ENCODE results near the gene TVP23A. TPM values are rescaled to one million over a fixed set of nuclear protein-coding genes. Genes with fewer than 3 reads are reported as not detected.
"Not testable (repeated sequence)": the region's sequence is repeated elsewhere in the genome, so short reads cannot be mapped to it uniquely, and the experiment has no call there.

Gene TVP23A
- total RNA-seq, 1 donor from 2014 or later, result 0.45 TPM

DNA sequence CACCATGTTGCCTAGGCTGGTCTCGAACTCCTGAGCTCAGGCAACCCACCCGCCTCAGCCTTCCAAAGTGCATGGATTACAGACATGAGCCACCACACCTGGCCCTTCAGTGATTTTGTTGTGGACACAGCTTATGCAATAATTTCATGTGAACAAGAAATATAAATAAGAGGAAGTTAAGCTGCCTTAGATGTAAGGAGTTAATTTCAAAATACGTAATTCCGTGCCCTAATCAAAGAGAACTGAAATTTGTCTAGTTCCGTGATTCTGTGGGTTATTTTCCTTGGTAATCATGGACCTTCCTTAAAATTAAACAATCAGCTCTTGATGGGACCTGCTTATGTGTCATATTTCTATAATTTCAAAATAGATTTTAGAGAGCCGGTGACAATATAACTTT lies 11.9 kb downstream of the TVP23A start:
- DNase-seq (ENCODE audit: low spot score), result no peak

DNA sequence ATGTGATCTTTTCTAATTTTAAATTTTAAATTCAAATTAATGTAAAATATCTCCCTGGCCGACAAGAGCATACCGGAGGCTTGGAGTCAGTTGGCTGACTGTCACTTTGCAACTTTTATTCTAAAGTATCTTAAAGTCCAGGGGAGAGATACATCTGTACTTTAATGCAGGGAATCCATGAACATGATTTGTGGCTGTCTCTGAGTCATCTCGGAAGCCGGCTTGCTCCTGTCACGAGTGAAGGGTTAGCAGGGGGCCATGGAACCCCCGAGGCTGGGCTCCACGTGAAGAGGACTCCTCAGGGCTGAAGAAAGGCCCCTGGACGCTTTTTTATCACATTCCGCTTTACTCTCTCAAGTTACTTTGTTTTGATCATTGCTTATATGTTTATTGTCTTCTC lies 13.3 kb downstream of the TVP23A start:
- no peak for DNase-seq (ENCODE audit: low spot score)

DNA sequence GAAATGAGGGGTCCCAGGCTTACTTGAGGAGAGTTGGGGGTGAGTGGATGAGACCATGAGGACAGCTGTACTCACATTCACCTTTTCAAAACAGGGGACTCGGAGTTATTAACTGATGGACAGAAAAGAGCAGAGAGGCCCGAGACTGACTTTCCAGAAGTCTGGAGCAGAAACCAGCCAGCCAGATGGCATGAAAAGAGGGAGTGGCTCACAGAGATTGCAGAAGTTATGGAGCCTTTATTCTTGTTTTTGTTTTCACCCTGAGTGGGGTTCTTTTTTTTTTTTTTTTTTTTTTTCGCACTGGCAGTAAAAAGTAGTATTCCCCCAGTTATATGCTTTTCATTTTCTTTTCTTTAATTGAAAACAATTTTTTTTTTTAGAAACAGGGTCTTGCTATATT lies 18.9 kb downstream of the TVP23A start:
- DNase-seq (ENCODE audit: low spot score), result no peak

DNA sequence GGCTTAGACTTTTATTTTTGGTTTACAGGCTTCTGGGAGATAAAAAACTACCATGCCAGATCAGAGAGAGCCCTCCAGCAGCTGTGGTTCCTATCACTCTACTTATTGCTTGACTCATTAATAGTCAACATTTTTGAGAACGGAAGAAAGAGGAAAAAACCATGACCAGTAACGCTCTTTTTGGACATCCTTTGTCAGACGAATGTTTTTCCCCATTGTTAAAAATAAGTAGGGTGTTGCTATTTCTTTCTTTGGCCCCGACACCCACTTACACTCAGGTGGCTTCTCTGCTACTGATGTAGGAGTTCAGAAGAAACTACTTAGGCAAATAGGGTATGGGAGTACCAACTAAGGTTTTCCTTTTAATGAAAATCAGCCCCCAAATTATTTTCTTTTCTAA lies 27.5 kb downstream of the TVP23A start:
- DNase-seq (ENCODE audit: low spot score), result no peak

DNA sequence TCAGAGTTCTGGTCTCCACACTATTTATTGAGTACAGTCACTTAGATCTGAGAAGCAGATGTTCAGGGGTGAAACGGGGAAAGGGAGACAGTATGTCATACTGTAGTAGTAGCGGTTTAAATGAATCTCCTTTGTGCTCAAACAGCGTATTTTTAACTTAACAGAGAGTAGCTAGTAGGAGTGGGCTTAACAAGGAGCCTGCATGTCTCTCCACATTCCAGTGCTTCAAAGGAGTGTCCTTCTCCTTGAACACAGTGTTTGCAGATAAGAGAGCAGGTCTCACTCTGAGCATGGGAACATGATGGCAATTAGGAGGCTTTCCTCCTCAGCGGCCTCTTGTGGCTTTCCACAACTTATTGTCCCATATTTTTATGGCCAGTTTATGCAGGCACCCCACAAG lies 30.0 kb downstream of the TVP23A start:
- not testable (repeated sequence) for DNase-seq (ENCODE audit: low spot score)

DNA sequence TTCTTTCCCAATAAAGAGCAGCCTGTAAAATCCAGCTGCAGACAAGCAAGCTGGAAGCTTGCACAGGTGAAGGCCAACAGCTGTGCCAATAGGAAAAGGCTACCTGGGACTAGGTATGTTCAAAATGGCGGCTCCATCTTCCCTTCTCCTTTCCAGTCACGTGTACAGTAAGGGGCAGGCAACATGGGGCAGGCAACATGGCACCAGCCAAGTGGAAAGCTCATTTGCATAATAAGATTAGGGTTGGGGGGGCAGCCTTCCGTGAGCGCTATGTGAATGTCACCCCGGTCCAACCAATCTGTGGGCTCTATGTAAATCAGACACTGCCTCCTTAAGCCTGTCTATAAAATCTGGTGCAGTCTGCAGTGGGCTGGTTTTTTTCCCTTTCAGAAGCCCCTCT lies 31.3 kb downstream of the TVP23A start:
- no peak for DNase-seq (ENCODE audit: low spot score)

DNA sequence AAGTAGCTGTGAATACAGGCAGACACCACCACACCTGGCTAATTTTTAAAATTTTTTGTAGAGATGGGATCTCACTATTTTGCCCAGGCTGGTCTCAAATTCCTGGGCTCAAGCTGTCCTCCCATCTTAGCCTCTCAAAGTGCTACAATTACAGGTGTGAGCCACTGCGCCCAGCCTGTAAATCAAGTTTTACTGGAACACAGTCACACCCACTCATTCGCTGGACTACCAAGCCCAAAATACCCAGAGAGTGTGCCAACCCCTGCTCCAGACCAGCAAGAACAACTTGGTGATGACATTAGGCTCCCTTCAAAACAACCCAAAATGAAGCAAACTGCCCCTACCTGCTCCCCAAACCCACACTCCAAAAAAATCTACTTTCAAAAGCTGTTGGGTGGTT lies 36.0 kb downstream of the TVP23A start:
- DNase-seq (ENCODE audit: low spot score), result no peak

DNA sequence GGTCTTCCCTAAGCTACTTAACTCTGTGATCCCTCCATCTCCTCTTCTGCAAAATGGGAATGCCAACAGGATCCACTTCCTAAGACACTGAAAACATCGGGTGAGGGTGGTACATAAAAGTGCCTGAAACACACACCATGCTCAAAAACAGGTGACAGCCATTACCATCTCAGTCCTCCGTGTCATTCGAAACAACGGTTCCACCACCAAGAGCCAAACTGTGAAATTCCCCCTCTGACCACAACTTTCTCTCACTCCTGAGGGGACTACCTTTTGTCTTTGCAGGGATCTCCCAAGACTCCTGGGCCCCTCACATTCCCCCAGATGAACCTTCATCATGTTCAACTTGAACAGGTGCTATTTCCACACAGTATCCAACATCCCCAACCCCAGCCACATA lies 38.0 kb downstream of the TVP23A start:
- no peak for DNase-seq (ENCODE audit: low spot score)

DNA sequence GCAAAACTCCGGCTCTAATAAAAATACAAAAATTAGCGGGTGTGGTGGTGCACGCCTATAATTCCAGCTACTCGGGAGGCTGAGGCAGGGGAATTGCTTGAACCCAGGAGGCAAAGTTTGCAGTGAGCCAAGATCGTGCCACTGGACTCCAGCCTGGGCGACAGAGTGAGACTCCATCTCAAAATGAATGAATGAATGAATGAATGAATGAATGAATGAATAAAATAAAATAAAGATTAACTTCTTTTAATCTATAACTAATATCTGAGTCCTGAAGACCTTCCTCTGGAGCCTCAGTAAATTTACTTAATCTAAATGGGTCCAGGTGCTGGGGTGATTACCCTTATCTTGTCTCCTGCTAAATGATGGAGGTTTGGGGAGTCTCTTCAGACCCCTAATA lies 38.7 kb downstream of the TVP23A start:
- DNase-seq (ENCODE audit: low spot score), result not testable (repeated sequence)

DNA sequence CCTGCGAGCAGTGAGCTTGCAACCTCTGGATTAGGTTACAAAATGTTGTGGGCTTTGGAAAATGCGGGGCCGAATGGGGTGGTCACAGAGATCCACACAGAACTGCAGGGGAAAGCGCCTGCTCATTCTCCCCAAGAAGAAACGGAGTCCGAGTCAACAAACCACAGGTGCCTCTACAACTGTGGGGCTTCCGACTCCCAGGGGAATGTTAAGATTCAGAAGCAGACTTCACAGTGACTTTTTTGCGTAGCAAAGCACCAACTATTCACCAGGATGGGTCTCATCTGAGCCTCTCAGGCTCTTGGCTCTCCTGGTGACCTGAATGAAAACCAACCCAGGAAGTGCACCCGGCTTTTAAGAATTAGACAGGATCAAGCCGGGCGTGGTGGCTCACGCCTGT lies 41.2 kb downstream of the TVP23A start:
- no peak for DNase-seq (ENCODE audit: low spot score)

DNA sequence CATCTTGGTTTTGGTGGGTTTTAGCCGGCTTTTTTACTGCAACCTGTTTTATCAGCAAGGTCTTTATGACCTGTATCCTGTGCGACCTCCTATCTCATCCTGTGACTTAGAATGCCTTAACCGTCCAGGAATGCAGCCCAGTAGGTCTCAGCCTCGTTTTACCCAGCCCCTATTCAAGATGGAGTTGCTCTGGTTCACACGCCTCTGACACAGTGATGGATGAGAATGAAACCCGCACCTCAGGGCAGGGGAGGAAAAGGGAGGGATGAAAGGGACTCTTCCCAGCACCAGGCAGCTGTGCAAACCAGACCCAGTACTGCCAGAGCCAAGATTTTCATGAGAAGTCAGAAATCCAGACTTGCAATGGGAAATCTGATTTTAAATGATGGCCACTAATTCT lies 41.7 kb downstream of the TVP23A start:
- not testable (repeated sequence) for DNase-seq (ENCODE audit: low spot score)

DNA sequence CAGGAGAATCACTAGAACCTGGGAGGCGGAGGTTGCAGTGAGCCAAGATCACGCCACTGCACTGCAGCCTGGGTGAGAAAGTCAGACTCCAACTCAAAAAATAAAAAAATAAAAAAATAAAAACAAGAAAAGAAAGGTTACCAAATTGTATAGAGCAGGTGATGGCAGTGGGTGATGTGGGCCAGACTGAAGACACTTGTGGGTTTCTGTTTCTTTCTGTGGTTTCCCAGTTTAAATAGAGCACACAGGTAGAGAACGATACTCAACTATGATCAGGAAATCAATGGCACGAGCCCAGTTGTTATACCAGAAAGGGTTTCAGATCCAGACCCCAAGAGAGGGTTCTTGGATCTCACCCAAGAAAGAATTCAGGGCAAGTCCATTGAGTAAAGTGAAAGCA lies 42.3 kb downstream of the TVP23A start:
- no peak for DNase-seq (ENCODE audit: low spot score)

DNA sequence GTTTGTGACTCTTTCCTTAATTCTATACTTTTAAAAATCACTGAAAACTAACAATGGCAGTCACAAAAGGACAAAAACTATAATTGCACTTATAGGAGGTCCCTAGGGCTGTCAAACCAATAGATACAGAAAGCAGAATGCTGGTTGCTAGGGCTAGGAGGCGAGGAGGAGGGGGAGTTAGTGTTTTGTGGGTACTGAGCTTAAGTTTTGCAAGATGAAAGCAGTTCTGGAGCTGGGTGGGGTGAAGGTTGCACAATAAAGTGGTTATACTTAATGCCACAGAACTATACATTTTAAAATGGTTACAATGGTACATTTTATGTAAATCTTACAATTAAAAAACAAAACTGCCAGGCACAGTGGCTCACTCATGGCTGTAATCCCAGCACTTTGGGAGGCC lies 47.7 kb downstream of the TVP23A start:
- no peak for DNase-seq (ENCODE audit: low spot score)

DNA sequence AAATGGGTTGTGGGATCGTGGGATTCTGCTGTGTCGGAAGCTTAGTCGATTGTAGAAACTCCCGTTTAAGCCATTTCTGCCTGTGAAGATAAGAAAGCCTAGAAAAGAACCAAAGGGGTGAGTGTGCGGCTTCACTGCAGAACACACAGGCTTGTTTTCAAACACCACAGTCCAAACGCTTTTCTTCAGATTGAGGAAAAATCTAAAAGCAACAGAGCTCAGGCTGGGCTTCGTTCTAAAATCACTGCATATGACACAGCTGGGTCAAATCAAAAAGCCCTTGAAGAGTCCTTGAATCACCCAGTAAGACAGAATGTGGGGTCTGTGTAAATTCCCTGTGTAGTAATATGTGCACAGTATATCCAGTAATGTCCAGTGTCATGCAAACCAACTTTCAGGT lies 49.2 kb downstream of the TVP23A start:
- DNase-seq (ENCODE audit: low spot score), result no peak

DNA sequence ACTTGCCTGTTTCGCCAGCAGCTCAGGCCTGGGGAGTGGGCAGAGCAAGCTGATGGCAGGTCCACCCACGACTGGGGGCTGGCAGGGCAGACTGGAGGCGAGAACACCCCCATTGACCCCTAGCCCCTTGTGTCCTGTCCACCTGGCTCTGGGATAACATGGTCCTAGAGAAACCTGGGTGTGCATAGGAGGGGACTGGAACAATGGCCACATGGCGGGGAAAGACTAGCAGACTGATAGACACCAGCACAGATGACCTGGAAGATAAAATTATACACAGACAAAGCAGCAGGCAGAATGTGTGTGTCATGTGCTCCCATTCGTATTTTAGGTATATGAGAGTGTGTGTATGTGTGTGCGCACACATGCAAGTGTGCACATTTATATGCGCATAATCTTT lies 51.5 kb downstream of the TVP23A start:
- no peak for DNase-seq (ENCODE audit: low spot score)

DNA sequence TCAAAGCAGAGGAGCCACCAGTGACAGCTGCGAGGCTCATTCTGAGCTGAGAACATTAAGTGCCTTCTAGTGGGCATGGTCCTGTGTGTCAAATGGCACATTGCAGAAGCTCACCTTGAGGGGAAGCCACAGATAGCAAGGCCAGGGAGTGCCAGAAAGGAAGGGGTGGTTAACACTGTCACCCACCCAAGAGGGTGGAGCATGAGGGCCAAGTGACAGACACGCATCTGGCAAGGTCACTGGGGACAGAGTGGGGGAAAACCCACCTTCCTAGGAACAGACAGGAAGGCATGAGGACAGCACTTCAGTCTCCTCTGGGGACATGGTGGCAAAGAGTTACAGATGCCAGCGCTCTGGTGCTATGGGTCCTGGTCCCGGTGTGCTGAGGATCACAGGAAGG lies 52.8 kb downstream of the TVP23A start:
- no peak for DNase-seq (ENCODE audit: low spot score)

DNA sequence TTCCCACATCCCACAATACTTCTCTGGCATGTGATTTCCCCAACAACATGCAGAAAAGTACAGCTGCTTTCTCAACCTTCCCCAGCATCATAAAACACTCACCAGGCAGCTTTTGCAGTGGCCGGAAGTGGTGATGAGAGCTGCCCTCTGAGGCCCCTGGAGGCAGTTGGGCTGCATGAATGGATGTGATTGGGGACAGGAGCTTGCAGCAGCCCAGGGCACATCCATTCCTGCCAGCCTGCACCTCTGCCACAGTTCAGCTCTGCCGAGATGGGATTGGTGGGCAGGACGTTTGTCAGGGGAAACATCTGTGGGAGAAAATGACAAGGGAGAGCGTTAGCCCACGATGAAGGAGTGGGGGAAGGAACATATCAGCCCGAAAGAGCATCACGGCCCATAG lies 55.1 kb downstream of the TVP23A start:
- DNase-seq (ENCODE audit: low spot score), result no peak

DNA sequence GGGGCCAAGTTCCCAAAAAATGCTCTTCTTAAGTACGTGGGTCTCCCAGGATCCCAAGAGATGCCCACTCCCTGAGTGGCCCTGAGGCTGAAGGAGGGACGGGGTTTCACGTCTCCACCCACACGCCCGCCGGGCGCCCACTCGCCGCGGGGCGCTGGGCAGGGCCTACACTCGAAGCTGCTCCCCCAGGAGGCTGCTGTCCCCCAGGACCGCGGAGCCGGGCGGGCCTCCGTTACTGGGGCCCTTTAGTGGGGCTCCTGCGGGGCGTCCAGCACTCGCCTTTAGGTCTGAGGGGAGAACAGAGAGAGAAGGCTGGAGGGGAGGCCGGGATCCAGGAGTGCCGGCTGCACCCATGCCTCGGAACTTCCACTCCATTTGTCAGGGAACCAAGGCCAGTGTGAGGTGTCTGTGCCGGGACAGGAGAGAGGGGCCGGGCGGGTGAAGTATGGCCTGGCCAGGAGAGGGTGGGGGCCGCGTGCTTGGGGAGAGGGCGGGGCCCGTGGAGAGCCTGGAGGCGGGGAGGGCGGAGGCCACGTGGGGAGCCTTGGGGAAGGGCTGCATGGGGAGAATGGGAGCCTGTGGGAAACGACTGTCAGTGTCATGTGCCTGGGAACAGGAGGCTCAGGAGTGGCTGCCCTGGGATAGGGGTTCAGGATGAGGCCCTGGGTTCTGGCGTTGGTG lies 56.1 kb downstream of the TVP23A start:
- DNase-seq (ENCODE audit: low spot score), result no peak

DNA sequence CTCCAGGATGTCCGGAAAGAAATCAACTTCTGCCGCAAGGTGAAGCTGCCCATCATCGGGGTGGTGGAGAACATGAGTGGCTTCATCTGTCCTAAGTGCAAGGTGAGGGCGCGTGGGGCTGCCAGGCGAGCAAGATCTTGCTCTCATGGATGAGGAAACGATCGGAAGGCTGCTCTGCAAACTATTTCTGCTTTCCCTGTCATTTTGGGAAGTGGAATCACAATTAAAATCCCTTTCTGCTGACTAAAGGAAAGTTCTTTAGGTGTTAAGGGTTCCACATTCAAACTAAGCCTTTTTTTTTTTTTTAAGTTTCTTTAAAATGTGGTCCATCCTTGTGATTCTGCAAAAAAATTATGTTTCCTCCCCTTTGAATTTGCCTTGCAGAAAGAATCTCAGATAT lies 57.2 kb downstream of the TVP23A start:
- no peak for DNase-seq (ENCODE audit: low spot score)

DNA sequence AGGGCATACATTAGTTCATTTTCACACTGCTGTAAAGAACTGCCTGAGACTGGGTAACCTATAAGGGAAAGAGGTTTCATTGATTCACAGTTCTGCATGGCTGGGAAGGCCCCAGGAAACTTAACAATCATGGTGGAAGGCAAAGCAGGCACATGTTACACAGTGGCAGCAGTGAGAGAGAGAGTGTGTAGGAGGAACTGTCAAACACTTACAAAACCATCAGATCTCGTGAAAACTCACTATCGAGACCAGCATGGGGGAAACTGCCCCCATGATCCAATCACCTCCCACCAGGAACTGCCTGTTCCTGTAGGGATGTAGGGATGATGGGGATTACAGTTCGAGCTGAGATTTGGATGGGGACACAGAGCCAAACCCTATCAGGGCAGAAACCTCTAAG lies 57.7 kb downstream of the TVP23A start:
- no peak for DNase-seq (ENCODE audit: low spot score)

DNA sequence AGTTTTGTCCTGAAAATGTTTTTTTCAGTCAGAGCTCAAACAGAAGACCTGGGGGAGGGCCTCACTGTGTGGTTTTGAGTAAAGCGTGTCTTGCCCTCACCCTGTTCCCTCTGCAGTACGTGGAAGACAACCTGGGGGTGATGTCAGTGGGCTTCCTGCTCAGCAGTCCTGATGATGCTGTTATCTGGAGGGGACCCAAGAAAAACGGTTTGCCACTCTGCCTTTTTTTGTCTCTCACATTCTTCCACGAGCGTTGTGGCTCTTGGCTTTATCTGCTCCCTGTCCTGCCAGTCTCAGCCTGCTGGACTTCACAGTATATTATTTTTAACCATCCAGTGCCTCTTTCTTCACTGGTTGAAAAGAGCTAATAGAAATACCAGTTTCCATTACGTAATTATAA lies 62.0 kb downstream of the TVP23A start:
- DNase-seq (ENCODE audit: low spot score), result no peak

DNA sequence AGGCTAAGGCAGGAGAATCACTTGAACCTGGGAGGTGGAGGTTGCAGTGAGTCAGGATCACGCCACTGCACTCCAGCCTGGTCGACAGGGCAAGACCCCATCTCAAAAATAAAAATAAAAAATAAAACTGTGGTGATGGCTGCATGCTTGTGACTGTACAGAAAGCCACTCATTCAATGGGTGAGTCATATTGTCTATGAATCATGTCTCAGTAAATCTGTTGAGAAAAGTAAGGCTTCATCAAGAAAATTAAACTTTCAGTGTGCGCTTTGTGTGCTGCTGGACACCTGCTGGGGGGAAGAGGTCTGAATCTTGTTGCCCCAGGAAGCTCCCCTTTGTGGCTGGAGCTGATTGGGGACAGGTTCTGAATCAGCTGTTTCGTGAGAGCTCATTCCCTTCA lies 63.7 kb downstream of the TVP23A start:
- no peak for DNase-seq (ENCODE audit: low spot score)

DNA sequence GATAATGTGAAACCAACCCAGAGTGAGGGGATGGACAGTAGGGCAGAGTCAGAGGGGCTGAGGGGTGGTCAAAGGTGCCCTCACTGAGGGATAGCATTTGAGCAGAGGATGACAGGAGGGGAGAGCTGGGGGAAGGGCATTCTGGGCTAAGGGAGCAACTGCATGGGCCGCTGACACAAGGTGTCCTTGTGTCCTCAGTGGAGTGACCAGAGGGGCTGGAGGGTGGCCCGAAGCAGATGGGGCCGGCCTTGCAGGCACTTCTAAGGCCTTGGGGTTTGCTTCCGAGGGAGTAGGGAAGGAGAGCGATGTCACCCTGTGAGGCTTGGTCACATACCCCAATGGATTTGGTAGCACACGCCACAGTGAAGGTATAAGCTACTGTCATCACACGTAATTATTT lies 64.9 kb downstream of the TVP23A start:
- DNase-seq (ENCODE audit: low spot score), result no peak

Data from mesenteric fat pad (tissue), 1 donor.